IMR-90 (cell line): Measurements from ENCODE around the gene DGAT2. TPM values are rescaled to one million over a fixed set of nuclear protein-coding genes. Genes with fewer than 3 reads are reported as not detected.

Experiments
- ATAC-seq: fragments of 200-7000 bp; cut with Tn5 transposase; 2 replicates; pipeline ENCODE4 v1.9.1; 2020; ENCODE audit warnings: low read depth, mild to moderate bottlenecking, moderate library complexity
- BruUV-seq: library from RNA; stranded (reverse); fragments of 400-500 nt; replicated peaks from 2 replicates; lab custom pipeline; 2021; lab: Mats Ljungman, UMichigan
- CTCF ChIA-PET: fragments of 300-600 bp; formaldehyde crosslinking; extraction: SDS; loops from one replicate; lab custom pipeline; 2021; ENCODE audit warnings: antibody characterized with exemption; lab: Yijun Ruan, JAX
- POLR2A ChIA-PET: fragments of 300-600 bp; sonication (Branson Sonifier 250); formaldehyde crosslinking; loops from one replicate; lab custom pipeline; 2022; ENCODE audit warnings: antibody characterized with exemption; ENCODE audit not compliant: unreplicated experiment; lab: Charles Lee
- DNase-seq: peaks from one replicate; pipeline ENCODE4 v3.0.0; 2013
- H2AFZ ChIP-seq: replicated peaks from 2 replicates; pipeline ENCODE3; 2013; ENCODE audit warnings: low read length, mild to moderate bottlenecking; ENCODE audit not compliant: poor library complexity
- H2AK5ac ChIP-seq: 2 replicates; pipeline ENCODE4 v1.6.1; 2013; ENCODE audit warnings: low read depth, low read length, inconsistent platforms
- H2AK9ac ChIP-seq: replicated peaks from 2 replicates; pipeline ENCODE3; 2013; ENCODE audit warnings: mild to moderate bottlenecking, low read depth, low read length, moderate library complexity; ENCODE audit not compliant: poor library complexity
- H2BK120ac ChIP-seq: 2 replicates; pipeline ENCODE4 v1.6.1; 2013; ENCODE audit warnings: low read depth, low read length, inconsistent platforms
- H2BK15ac ChIP-seq: 3 replicates; pipeline ENCODE4 v1.6.1; 2013; ENCODE audit warnings: low read depth, low read length, inconsistent platforms
- H2BK20ac ChIP-seq: 2 replicates; pipeline ENCODE4 v1.6.1; 2013; ENCODE audit warnings: low read depth, mild to moderate bottlenecking, inconsistent platforms, low read length, moderate library complexity
- H2BK5ac ChIP-seq: 2 replicates; pipeline ENCODE4 v1.6.1; 2013; ENCODE audit warnings: mild to moderate bottlenecking, low read depth, low read length, inconsistent platforms; ENCODE audit not compliant: poor library complexity, severe bottlenecking
- H3K14ac ChIP-seq: replicated peaks from 2 replicates; pipeline ENCODE4 v1.6.1; 2013; ENCODE audit warnings: low read depth, low read length, inconsistent platforms
- H3K18ac ChIP-seq: 2 replicates; pipeline ENCODE4 v1.6.1; 2013; ENCODE audit warnings: low read depth, low read length, control low read depth
- H3K23ac ChIP-seq: 2 replicates; pipeline ENCODE4 v1.6.1; 2013; ENCODE audit warnings: low read depth, low read length, inconsistent platforms
- H3K27ac ChIP-seq: 2 replicates; pipeline ENCODE4 v1.5.1; 2013; ENCODE audit warnings: mild to moderate bottlenecking, control low read depth, low read length; ENCODE audit not compliant: insufficient read depth
- H3K27me3 ChIP-seq: 2 replicates; pipeline ENCODE4 v1.6.1; 2013; ENCODE audit warnings: low read length; ENCODE audit not compliant: control insufficient read depth, insufficient read depth
- H3K36me3 ChIP-seq: 2 replicates; pipeline ENCODE4 v1.6.1; 2013; ENCODE audit warnings: low read length, mixed read lengths; ENCODE audit not compliant: control insufficient read depth, insufficient read depth
- H3K4ac ChIP-seq: 2 replicates; pipeline ENCODE4 v1.6.1; 2013; ENCODE audit warnings: low read depth, low read length, inconsistent platforms
- H3K4me1 ChIP-seq: 2 replicates; pipeline ENCODE4 v1.6.1; 2013; ENCODE audit warnings: low read length, mixed read lengths; ENCODE audit not compliant: control insufficient read depth, insufficient read depth
- H3K4me2 ChIP-seq: 2 replicates; pipeline ENCODE4 v1.6.1; 2013; ENCODE audit warnings: low read depth, mild to moderate bottlenecking, control low read depth, low read length, moderate library complexity
- H3K4me3 ChIP-seq: 2 replicates; pipeline ENCODE4 v1.5.1; 2013; ENCODE audit warnings: low read depth, mild to moderate bottlenecking, control low read depth, low read length, moderate library complexity; ENCODE audit not compliant: insufficient read depth
- H3K56ac ChIP-seq: 2 replicates; pipeline ENCODE4 v1.6.1; 2013; ENCODE audit warnings: low read length, inconsistent platforms; ENCODE audit not compliant: insufficient read depth; ENCODE audit errors: extremely low read depth
- H3K79me1 ChIP-seq, 2 experiments: 2 replicates each; pipeline ENCODE4 v1.6.1; 2013; ENCODE audit warnings: low read length in 2 of 2, inconsistent platforms in 1 of 2, low read depth in 1 of 2
- H3K9ac ChIP-seq: 2 replicates; pipeline ENCODE4 v1.6.1; 2013; ENCODE audit warnings: low read depth, low read length, control low read depth
- H3K9me1 ChIP-seq: 2 replicates; pipeline ENCODE4 v1.6.1; 2013; ENCODE audit warnings: low read length, inconsistent platforms; ENCODE audit not compliant: insufficient read depth
- H3K9me3 ChIP-seq: 2 replicates; pipeline ENCODE4 v1.6.1; 2013; ENCODE audit warnings: low read length; ENCODE audit not compliant: control insufficient read depth, insufficient read depth
- H4K20me1 ChIP-seq: 2 replicates; pipeline ENCODE4 v1.6.1; 2013; ENCODE audit warnings: low read length, inconsistent platforms; ENCODE audit not compliant: insufficient read depth
- H4K5ac ChIP-seq: 2 replicates; pipeline ENCODE4 v1.6.1; 2013; ENCODE audit warnings: mild to moderate bottlenecking, low read depth, low read length, control low read depth
- H4K8ac ChIP-seq, 2 experiments: 2 replicates each; pipeline ENCODE4 v1.6.1; 2013; ENCODE audit warnings: low read depth in 2 of 2, low read length in 2 of 2, control low read depth in 1 of 2, inconsistent platforms in 1 of 2
- H4K91ac ChIP-seq: 2 replicates; pipeline ENCODE4 v1.6.1; 2013; ENCODE audit warnings: low read depth, low read length, inconsistent platforms; ENCODE audit not compliant: insufficient read depth
- CTCF ChIP-seq: conservative IDR thresholded peaks from 2 replicates; pipeline ENCODE4 v1.5.1; 2012; ENCODE audit warnings: mild to moderate bottlenecking, low read depth, low read length, improper control_type of control experiment
- MAFK ChIP-seq: IDR thresholded peaks from 2 replicates; pipeline ENCODE4 v1.6.1; 2012; ENCODE audit warnings: low read depth, low read length, improper control_type of control experiment
- MAZ ChIP-seq: IDR thresholded peaks from 2 replicates; pipeline ENCODE4 v1.6.1; 2012; ENCODE audit warnings: low read depth, mild to moderate bottlenecking, low read length, improper control_type of control experiment, moderate library complexity, borderline replicate concordance
- POLR2A ChIP-seq: IDR thresholded peaks from 2 replicates; pipeline ENCODE4 v1.6.1; 2012; ENCODE audit warnings: mild to moderate bottlenecking, low read depth, low read length
- RCOR1 ChIP-seq: IDR thresholded peaks from 2 replicates; pipeline ENCODE4 v1.6.1; 2012; ENCODE audit warnings: mild to moderate bottlenecking, low read length, improper control_type of control experiment; ENCODE audit not compliant: insufficient replicate concordance
- RFX5 ChIP-seq: IDR thresholded peaks from 2 replicates; pipeline ENCODE4 v1.8.0; 2012; ENCODE audit warnings: low read depth, mild to moderate bottlenecking, low read length, moderate library complexity
- SMC3 ChIP-seq: fragments of 150-350 bp; IDR thresholded peaks from 2 replicates; pipeline ENCODE4 v1.6.1; 2016; ENCODE audit warnings: low read depth, mild to moderate bottlenecking, antibody characterized with exemption, low read length, moderate library complexity
- USF2 ChIP-seq: fragments of 150-350 bp; IDR thresholded peaks from 2 replicates; pipeline ENCODE4 v1.6.1; 2017; ENCODE audit warnings: mild to moderate bottlenecking, antibody characterized with exemption, low read length, low read depth
- WGBS, 2 experiments: methylation state at CpG; one replicate each; pipeline versions ENCODE4 v1.1.5 to v1.1.7; 2013; ENCODE audit warnings: missing lambda C conversion rate in 2 of 2; ENCODE audit not compliant: insufficient read length in 1 of 2; ENCODE audit errors: extremely low coverage in 2 of 2; 5-methylcytosine and 5-hydroxymethylcytosine counted together
- dilution Hi-C: fragments of 300-500 bp; cut with HindIII; formaldehyde crosslinking; loops from one replicate; pipeline ENCODE4 v1.14.3; 2018; ENCODE audit warnings: low sequenced_read_pairs; ENCODE audit not compliant: unreplicated experiment
- in situ Hi-C: fragments of 300-500 bp; cut with MboI; formaldehyde crosslinking; loops from 3 replicates; pipeline ENCODE4 v1.14.3; 2019; ENCODE audit warnings: low sequenced_read_pairs, inconsistent platforms, mixed read lengths
- intact Hi-C: fragments of 100-400 bp; cut with micrococcal nuclease; formaldehyde crosslinking; loops from 2 replicates; pipeline ENCODE4 v1.10.0; 2022
- polyA plus RNA-seq, 3 experiments: library from polyadenylated mRNA; depleted of rRNA; stranded (reverse); fragments of >200 nt; gene quantifications; 2 replicates each; pipeline ENCODE4 v1.2.3, GENCODE V29; 2012; ENCODE audit warnings: low replicate concordance in 1 of 3
- total RNA-seq: library from RNA; depleted of rRNA; stranded (reverse); fragments of >200 nt; gene quantifications from 2 replicates; pipeline ENCODE4 v1.2.3, GENCODE V29; 2012

Gene DGAT2
- total and polyA plus RNA-seq, 2 of the 4 experiments (the other 2 are of a cell fraction), result 2.3 to 2.4 TPM

- intact Hi-C loops (no loop called here), dilution Hi-C loops (no loop called here), in situ Hi-C loops (no loop called here)
- Histone ChIP-seq H3K23ac (no peak overlapping the region), H3K9me3 (no peaks in the 10 kb centered on the region), H2BK5ac (no peak overlapping the region), H3K9ac (no peak overlapping the region), H4K5ac (no peak overlapping the region), H3K27me3 (no peaks in the 10 kb centered on the region), H4K91ac (no peak overlapping the region), H2BK120ac (no peak overlapping the region), H4K8ac (no peak overlapping the region), H2AFZ (no peak overlapping the region), H3K56ac (no peak overlapping the region), H2AK9ac (no peak overlapping the region), H2AK5ac (no peak overlapping the region), H3K18ac (no peak overlapping the region), H2BK20ac (no peak overlapping the region), H3K4me1 (0 out of 2 replicates have a peak, but pooled peaks cover 2% of the 10 kb centered on the region), H3K27ac (no peak overlapping the region), H2BK15ac (no peak overlapping the region), H4K20me1 (peaks cover 6% of the 10 kb centered on the region; the same call in 1 of the 2 replicates), H3K36me3 (no peaks in the 10 kb centered on the region), H3K79me1 (peaks cover 25 to 42% of the 10 kb centered on the region in 2 experiments), H3K4me2 (no peak overlapping the region), H3K4me3 (no peak overlapping the region), H3K9me1 (peaks cover 5% of the 10 kb centered on the region; the same call in 1 of the 2 replicates), H3K4ac (no peak overlapping the region), H3K14ac (no peak overlapping the region)
- DNase-seq (no peak), ATAC-seq (no peak)
- WGBS, 2 experiments, result 90% methylated on average over 2 of the region's 6 CpGs; no CpG with 5 or more reads in 1 of the 2 experiments
- BruUV-seq, result no TSS peak
- TF ChIP-seq SMC3 (no peak), USF2 (no peak), RFX5 (no peak), MAZ (no peak), CTCF (no peak), RCOR1 (no peak), POLR2A (no peak), MAFK (no peak)
- ChIA-PET CTCF (no interaction called here), POLR2A (no interaction called here)
Measured at GRCh38 chr11:75831915-75832502, 63.4 kb downstream of the DGAT2 start.
